Smooth muscle cell (in vitro differentiated cells): ENCODE measurements around the gene BCKDK. TPM values are rescaled to one million over a fixed set of nuclear protein-coding genes. Genes with fewer than 3 reads are reported as not detected.
A peak's percentile ranks its signal among the peaks of the same experiment; 100 is the strongest.

Source experiments
- DNase-seq: peaks from one replicate; lab custom pipeline; 2025; ENCODE audit not compliant: unreplicated experiment; lab: John Stamatoyannopoulos, UW
- H2AFZ ChIP-seq: fragments of 200-600 bp; sonication (generic); 2 replicates; pipeline ENCODE4 v1.6.0; 2016; ENCODE audit warnings: antibody characterized with exemption, low read depth, mild to moderate bottlenecking
- H3F3A ChIP-seq: fragments of 200-600 bp; sonication (generic); 2 replicates; pipeline ENCODE4 v1.6.0; 2017; ENCODE audit warnings: antibody characterized with exemption, low read depth
- H3K27ac ChIP-seq: fragments of 200-600 bp; sonication (generic); 2 replicates; pipeline ENCODE4 v1.5.1; 2016; ENCODE audit warnings: low read depth, mild to moderate bottlenecking
- H3K27me3 ChIP-seq: fragments of 200-600 bp; sonication (generic); 2 replicates; pipeline ENCODE4 v1.6.1; 2016; ENCODE audit warnings: low read depth, mild to moderate bottlenecking
- H3K36me3 ChIP-seq: fragments of 200-600 bp; sonication (generic); 2 replicates; pipeline ENCODE4 v1.5.1; 2016; ENCODE audit warnings: low read depth
- H3K4me1 ChIP-seq: fragments of 200-600 bp; sonication (generic); 2 replicates; pipeline ENCODE4 v1.5.1; 2016; ENCODE audit warnings: low read depth
- H3K4me2 ChIP-seq: fragments of 200-600 bp; sonication (generic); 2 replicates; pipeline ENCODE4 v1.6.0; 2016; ENCODE audit warnings: mild to moderate bottlenecking
- H3K4me3 ChIP-seq: fragments of 200-600 bp; sonication (generic); 2 replicates; pipeline ENCODE4 v1.5.1; 2016; ENCODE audit warnings: mild to moderate bottlenecking
- H3K79me2 ChIP-seq: fragments of 200-600 bp; sonication (generic); 2 replicates; pipeline ENCODE4 v1.6.0; 2016; ENCODE audit warnings: low read depth, mild to moderate bottlenecking
- H3K9ac ChIP-seq: fragments of 200-600 bp; sonication (generic); 2 replicates; pipeline ENCODE4 v1.6.0; 2016; ENCODE audit warnings: low read depth
- H3K9me3 ChIP-seq: fragments of 200-600 bp; sonication (generic); replicated peaks from 2 replicates; pipeline ENCODE4 v1.5.1; 2016; ENCODE audit warnings: low read depth
- H4K20me1 ChIP-seq: fragments of 200-600 bp; sonication (generic); 2 replicates; pipeline ENCODE4 v1.6.0; 2016; ENCODE audit warnings: low read depth
- whole genome bisulfite sequencing: methylation state at CpG from one replicate; pipeline ENCODE4 v1.1.7; 2016; ENCODE audit warnings: low lambda C conversion rate; 5-methylcytosine and 5-hydroxymethylcytosine counted together
- polyA plus RNA-seq: library from polyadenylated mRNA; unstranded; fragments of >200 nt; fragmentation: Nextera tagmentation; extraction: Ambion mirVana; gene quantifications from 2 replicates; pipeline ENCODE4 v1.2.1, GENCODE V29; 2016
- total RNA-seq: library from RNA; depleted of rRNA; stranded (reverse); fragments of >200 nt; gene quantifications from 2 replicates; pipeline ENCODE4 v1.2.3, GENCODE V29; 2014
- TF ChIP-seq, protein P1 (sequence below): fragments of 200-600 bp; sonication (generic); IDR thresholded peaks from 2 replicates; pipeline ENCODE4 v1.5.1; 2017; ENCODE audit warnings: borderline replicate concordance, mild to moderate bottlenecking, antibody characterized with exemption; ENCODE audit not compliant: insufficient read depth, poor library complexity, severe bottlenecking

BCKDK gene
- total and polyA plus RNA-seq, 2 experiments from 2014 or later = 40.5 to 82.6 TPM

DNA sequence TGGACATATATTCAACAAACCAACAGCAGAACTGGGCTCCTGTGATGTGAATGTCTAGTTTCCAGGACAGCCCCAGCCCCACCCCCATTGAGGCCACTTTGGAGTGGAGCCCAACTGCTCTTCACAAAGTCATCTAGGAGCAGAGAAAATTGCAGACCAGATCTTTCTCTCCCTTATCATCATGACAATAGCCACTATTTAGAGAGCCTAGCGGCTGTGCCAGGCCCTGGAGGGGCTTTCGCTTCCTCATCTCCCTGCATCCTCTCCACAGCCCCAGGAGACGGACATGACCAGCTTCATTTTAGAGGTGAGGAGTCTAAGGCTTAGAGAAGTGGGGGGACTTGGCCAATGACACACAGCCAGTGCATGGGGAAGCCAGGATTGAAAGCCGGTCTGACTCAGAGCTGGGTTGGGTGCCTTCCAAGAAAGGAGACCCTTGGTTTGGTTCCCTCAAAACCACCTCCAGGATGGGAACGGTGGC, 25.9 kb downstream of the BCKDK start:
- H4K20me1 ChIP-seq = peaks cover 5% of the 10 kb centered on the region
- no peak overlapping the region for H3K9ac ChIP-seq
- no peaks in the 10 kb centered on the region for H3K27me3 ChIP-seq
- H3F3A ChIP-seq = no peaks in the 10 kb centered on the region
- no peak overlapping the region for H3K27ac ChIP-seq
- H3K36me3 ChIP-seq = no peaks in the 10 kb centered on the region
- H3K4me2 ChIP-seq = peak overlapping the region; percentile 80
- peaks cover 11% of the 10 kb centered on the region for H3K4me1 ChIP-seq
- peak overlapping the region; percentile 49 for H3K4me3 ChIP-seq
- no peak for DNase-seq
- no peaks in the 10 kb centered on the region for H3K79me2 ChIP-seq
- H2AFZ ChIP-seq = no peak overlapping the region
- 34% methylated on average over 5 of the region's 5 CpGs for WGBS
- H3K9me3 ChIP-seq = no peaks in the 10 kb centered on the region
- TF ChIP-seq, protein P1, sequence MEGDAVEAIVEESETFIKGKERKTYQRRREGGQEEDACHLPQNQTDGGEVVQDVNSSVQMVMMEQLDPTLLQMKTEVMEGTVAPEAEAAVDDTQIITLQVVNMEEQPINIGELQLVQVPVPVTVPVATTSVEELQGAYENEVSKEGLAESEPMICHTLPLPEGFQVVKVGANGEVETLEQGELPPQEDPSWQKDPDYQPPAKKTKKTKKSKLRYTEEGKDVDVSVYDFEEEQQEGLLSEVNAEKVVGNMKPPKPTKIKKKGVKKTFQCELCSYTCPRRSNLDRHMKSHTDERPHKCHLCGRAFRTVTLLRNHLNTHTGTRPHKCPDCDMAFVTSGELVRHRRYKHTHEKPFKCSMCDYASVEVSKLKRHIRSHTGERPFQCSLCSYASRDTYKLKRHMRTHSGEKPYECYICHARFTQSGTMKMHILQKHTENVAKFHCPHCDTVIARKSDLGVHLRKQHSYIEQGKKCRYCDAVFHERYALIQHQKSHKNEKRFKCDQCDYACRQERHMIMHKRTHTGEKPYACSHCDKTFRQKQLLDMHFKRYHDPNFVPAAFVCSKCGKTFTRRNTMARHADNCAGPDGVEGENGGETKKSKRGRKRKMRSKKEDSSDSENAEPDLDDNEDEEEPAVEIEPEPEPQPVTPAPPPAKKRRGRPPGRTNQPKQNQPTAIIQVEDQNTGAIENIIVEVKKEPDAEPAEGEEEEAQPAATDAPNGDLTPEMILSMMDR = no peak

GRCh38 chr16:31134625-31135534, 26.7 kb downstream of the BCKDK start:
- DNase-seq = no peak
- H3K4me2 ChIP-seq = peak overlapping the region; percentile 80
- H3K4me3 ChIP-seq = peak overlapping the region; percentile 49
- 17% methylated on average over 18 of the region's 18 CpGs for WGBS
- no peaks in the 10 kb centered on the region for H3K79me2 ChIP-seq
- H3K27ac ChIP-seq = peak overlapping the region; percentile 56
- peak overlapping the region; percentile 58 for H3K9ac ChIP-seq
- TF ChIP-seq, protein P1 = no peak
- H3K36me3 ChIP-seq = no peaks in the 10 kb centered on the region
- peaks cover 5% of the 10 kb centered on the region for H4K20me1 ChIP-seq
- no peaks in the 10 kb centered on the region for H3F3A ChIP-seq
- H3K9me3 ChIP-seq = no peaks in the 10 kb centered on the region
- no peaks in the 10 kb centered on the region for H3K27me3 ChIP-seq
- no peak overlapping the region for H2AFZ ChIP-seq
- peaks cover 11% of the 10 kb centered on the region for H3K4me1 ChIP-seq

- Histone ChIP-seq H4K20me1 (peaks cover 5% of the 10 kb centered on the region), H3K4me2 (peak within 1 kb of the TSS; percentile 80), H3K27ac (peak within 1 kb of the TSS; percentile 56), H3K79me2 (no peaks in the 10 kb centered on the region), H3K4me3 (peak within 1 kb of the TSS; percentile 49), H3K27me3 (no peaks in the 10 kb centered on the region), H3K36me3 (no peaks in the 10 kb centered on the region), H3K9me3 (no peaks in the 10 kb centered on the region), H3K9ac (peak within 1 kb of the TSS; percentile 58), H3K4me1 (peaks cover 11% of the 10 kb centered on the region), H3F3A (no peaks in the 10 kb centered on the region), H2AFZ (no peak within 1 kb of the TSS)
- TF ChIP-seq, protein P1 = no peak
- no peak for DNase-seq
- WGBS = 33% methylated on average over 19 of the region's 22 CpGs
Measured at GRCh38 chr16:31135535-31136286, 27.5 kb downstream of the BCKDK start, which contains the start of gene PRSS8. PRSS8 (minus strand) TSS chr16:31135727; CDS start chr16:31135498, 229 bp downstream.
